BJ (cell line): ENCODE results near the gene TXN. TPM values are rescaled to one million over a fixed set of nuclear protein-coding genes. Genes with fewer than 3 reads are reported as not detected.

Experiments used
- CTCF ChIA-PET: fragments of 350-600 bp; formaldehyde crosslinking; extraction: SDS; loops from one replicate; lab custom pipeline; 2021; ENCODE audit warnings: antibody characterized with exemption, inconsistent platforms; lab: Yijun Ruan, JAX
- POLR2A ChIA-PET: fragments of 300-600 bp; sonication (Branson Sonifier 250); formaldehyde crosslinking; extraction: SDS; loops from one replicate; lab custom pipeline; 2021; ENCODE audit warnings: antibody characterized with exemption; lab: Charles Lee
- DNase-seq: peaks from one replicate; pipeline ENCODE4 v3.0.0-alpha.2; 2011; ENCODE audit warnings: low read depth
- H3K27me3 ChIP-seq: 2 replicates; pipeline ENCODE4 v1.6.0; 2011; ENCODE audit warnings: low read length; ENCODE audit not compliant: control insufficient read depth, insufficient read depth
- H3K36me3 ChIP-seq: 2 replicates; pipeline ENCODE4 v1.5.1; 2011; ENCODE audit warnings: low read length; ENCODE audit not compliant: control insufficient read depth, insufficient read depth
- H3K4me3 ChIP-seq: 2 replicates; pipeline ENCODE4 v1.5.1; 2011; ENCODE audit warnings: low read depth, mild to moderate bottlenecking, control low read depth, low read length
- CTCF ChIP-seq: IDR thresholded peaks from 2 replicates; pipeline ENCODE4 v1.5.1; 2011; ENCODE audit warnings: low read depth, mild to moderate bottlenecking, control low read depth, inconsistent platforms, low read length, moderate library complexity; ENCODE audit not compliant: insufficient read depth
- polyA plus RNA-seq: library from polyadenylated mRNA; depleted of rRNA; stranded (reverse); fragments of >200 nt; gene quantifications from 2 replicates; pipeline ENCODE4 v1.2.3, GENCODE V29; 2011

Gene TXN
- polyA plus RNA-seq, 1 experiment, result 290 TPM

- Histone ChIP-seq H3K4me3 (no peak overlapping the region), H3K36me3 (no peaks in the 10 kb centered on the region), H3K27me3 (no peaks in the 10 kb centered on the region)
- ChIA-PET CTCF (no interaction called here), POLR2A (no interaction called here)
- no peak for DNase-seq
- no peak for TF ChIP-seq CTCF
Observed at GRCh38 chr9:110270211-110270995, 14.1 kb upstream of the TXN start.

GRCh38 chr9:110266795-110267194 is 10.5 kb upstream of the TXN start:
- no peaks in the 10 kb centered on the region for H3K36me3 ChIP-seq
- CTCF ChIA-PET, result no interaction called here
- TF ChIP-seq CTCF, result no peak
- POLR2A ChIA-PET, result no interaction called here
- no peaks in the 10 kb centered on the region for H3K27me3 ChIP-seq
- no peak for DNase-seq
- no peak overlapping the region for H3K4me3 ChIP-seq

- ChIA-PET POLR2A (no interaction called here), CTCF (interaction anchor here (1.7 kb wide), 1 partner anchor 11 kb away, joined by 6 read pairs; no protein-coding TSS in a partner anchor)
- TF ChIP-seq CTCF, result no peak
- Histone ChIP-seq H3K27me3 (no peaks in the 10 kb centered on the region), H3K4me3 (no peak overlapping the region), H3K36me3 (no peaks in the 10 kb centered on the region)
- peak; percentile 27 for DNase-seq
Observed at GRCh38 chr9:110261632-110262031, 5.3 kb upstream of the TXN start.

- no peaks in the 10 kb centered on the region for H3K36me3 ChIP-seq
- ChIA-PET CTCF (interaction anchor here (0.6 kb wide), 1 partner anchor 68 kb away, joined by 3 read pairs; no protein-coding TSS in a partner anchor), POLR2A (no interaction called here)
- no peak for TF ChIP-seq CTCF
- H3K4me3 ChIP-seq, result no peak overlapping the region
- DNase-seq, result no peak
- H3K27me3 ChIP-seq, result no peaks in the 10 kb centered on the region
Observed at GRCh38 chr9:110260911-110261310, 4.6 kb upstream of the TXN start.

- H3K27me3 ChIP-seq, result no peaks in the 10 kb centered on the region
- no peak for DNase-seq
- no peak overlapping the region for H3K4me3 ChIP-seq
- POLR2A ChIA-PET, result interaction anchor here (0.6 kb wide), 1 partner anchor 576 kb away, joined by 4 read pairs; no protein-coding TSS in a partner anchor
- no peak for TF ChIP-seq CTCF
- CTCF ChIA-PET, result no interaction called here
- no peaks in the 10 kb centered on the region for H3K36me3 ChIP-seq
Observed at GRCh38 chr9:110259566-110259965, 3.3 kb upstream of the TXN start.
